Thyroid gland (tissue), 4 donors: ENCODE results near the gene INPP5F.

Experiments used
- POLR2A ChIP-seq, 2 donors: fragments of 450-650 bp; IDR thresholded peaks; one replicate each; pipeline ENCODE4 v1.6.1; 2017; ENCODE audit warnings: antibody characterized with exemption in 2 of 2, mild to moderate bottlenecking in 2 of 2, moderate library complexity in 1 of 2
- TF ChIP-seq, protein P1 (sequence below), 6 experiments: fragments of 200-600 bp in 3 of 6; fragments of 450-650 bp in 3 of 6; sonication (generic) in 3 of 6; IDR thresholded peaks; one replicate each; pipeline ENCODE4 v1.5.1; 2016 to 2019; ENCODE audit warnings: antibody characterized with exemption in 6 of 6, mild to moderate bottlenecking in 2 of 6, inconsistent platforms in 1 of 6, moderate library complexity in 1 of 6

DNA sequence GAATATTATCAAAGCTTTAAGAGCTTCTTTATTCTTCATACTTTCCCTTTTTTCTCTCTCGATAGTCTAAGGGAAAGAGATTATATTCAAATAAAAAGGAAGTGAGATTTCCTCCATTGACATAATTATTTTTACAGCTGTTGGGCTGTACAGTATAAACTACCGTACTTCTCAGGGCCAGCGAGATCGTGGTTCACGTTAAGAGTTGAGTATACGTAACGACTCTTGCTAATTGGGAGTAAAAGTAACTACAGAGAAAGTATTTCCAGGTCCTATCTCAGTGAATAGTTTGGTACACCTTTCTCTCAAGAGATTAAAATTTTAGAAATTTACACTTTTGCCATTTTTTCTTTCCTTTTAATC, 57.8 kb downstream of the INPP5F start:
- TF ChIP-seq, protein P1, sequence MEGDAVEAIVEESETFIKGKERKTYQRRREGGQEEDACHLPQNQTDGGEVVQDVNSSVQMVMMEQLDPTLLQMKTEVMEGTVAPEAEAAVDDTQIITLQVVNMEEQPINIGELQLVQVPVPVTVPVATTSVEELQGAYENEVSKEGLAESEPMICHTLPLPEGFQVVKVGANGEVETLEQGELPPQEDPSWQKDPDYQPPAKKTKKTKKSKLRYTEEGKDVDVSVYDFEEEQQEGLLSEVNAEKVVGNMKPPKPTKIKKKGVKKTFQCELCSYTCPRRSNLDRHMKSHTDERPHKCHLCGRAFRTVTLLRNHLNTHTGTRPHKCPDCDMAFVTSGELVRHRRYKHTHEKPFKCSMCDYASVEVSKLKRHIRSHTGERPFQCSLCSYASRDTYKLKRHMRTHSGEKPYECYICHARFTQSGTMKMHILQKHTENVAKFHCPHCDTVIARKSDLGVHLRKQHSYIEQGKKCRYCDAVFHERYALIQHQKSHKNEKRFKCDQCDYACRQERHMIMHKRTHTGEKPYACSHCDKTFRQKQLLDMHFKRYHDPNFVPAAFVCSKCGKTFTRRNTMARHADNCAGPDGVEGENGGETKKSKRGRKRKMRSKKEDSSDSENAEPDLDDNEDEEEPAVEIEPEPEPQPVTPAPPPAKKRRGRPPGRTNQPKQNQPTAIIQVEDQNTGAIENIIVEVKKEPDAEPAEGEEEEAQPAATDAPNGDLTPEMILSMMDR (IDR thresholded peaks at IDR 0.05) = no peak
- TF ChIP-seq POLR2A (IDR thresholded peaks at IDR 0.05) = no peak
